Posterior vena cava (tissue), 2 donors: Measurements from ENCODE around the gene TNFRSF4. TPM values are rescaled to one million over a fixed set of nuclear protein-coding genes. Genes with fewer than 3 reads are reported as not detected.

Experiments
- DNase-seq: peaks from one replicate; pipeline ENCODE4 v3.0.0-alpha.2; 2020; ENCODE audit warnings: low spot score
- intact Hi-C, 2 donors: fragments of 100-400 bp; cut with DNase I; formaldehyde crosslinking; loops; one replicate each; pipeline versions ENCODE4 v1.14.1 to v1.14.2; 2022 to 2023
- total RNA-seq, 2 donors: library from RNA; stranded (reverse); fragmentation: NEBNext Ultra II Directional; extraction: Animal tissue kit (Norgen Biotek cat#: 25700); gene quantifications; one replicate each; pipeline ENCODE4 v1.2.1, GENCODE V29; 2021
- donor health status: DM: yes; HTN: yes; CAD: no.
- donor health status: DM: yes; HTN: yes; CAD: no.

TNFRSF4 gene
- total RNA-seq, 2 donors from 2014 or later = 2.0 to 2.8 TPM

DNA sequence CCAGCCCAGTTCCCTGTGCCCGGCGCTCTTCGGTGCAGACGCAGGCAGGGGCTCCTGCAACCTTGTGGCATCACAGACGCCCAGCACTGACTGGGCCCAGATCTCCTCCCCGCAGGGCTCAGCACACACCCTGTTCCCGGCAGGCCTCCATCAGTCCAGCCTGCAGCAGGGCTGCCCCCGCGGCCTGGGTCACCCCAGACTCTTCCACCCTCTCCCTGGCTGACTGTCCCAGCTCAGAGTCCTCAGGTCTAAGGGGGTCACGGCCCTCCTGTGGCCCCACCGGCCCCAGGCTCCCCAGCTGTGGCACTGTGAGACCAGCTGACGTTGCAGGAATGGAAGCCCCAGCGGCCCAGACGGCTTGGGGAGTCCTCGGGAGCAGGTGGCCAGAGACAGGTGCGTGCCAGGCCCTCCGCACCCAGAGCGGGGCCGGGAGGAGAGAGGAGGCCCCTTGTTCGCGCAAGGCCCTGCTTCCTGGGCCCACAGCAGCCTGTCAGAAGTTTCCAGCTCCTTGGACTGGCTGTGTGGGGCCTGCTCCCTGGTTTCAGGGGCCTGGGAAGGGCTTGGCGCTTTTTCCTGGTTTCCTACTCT, 22.3 kb upstream of the TNFRSF4 start:
- no peak for DNase-seq
- intact Hi-C loops = no loop called here

DNA sequence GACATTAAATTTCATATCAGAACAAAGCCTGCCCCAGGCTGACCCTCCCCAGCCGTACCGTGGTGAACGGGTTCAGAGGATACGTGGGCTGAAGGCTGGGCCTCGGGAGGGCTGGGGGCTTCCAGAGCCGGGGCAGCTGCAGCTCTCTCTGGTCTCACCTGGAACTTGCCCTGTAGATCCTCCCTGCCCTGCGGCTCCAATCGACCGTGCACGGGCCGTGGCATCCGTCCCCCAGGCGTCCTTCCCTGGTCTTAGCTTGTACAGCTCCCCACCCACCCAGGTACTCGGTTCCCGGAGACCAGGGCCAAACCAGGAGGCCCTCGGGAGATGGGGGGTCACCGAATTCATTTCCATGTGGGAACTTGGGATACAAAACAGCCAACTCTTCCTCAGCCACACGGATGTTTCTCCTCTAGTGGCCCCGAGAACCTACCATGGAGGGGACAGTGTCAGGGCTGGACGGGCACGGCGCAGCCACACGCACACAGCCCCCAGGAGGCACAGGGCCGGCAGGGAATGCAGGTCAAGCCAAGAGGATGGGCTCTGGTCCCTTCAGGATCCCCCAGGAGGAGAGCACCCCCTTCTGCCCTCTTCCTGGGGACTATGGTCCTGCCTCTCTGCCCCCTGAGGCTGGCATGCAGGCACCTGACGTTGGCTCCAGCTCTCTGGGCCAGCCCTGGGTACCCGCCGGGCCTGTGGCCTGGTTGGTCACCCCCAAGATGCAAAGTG, 21.2 kb upstream of the TNFRSF4 start:
- intact Hi-C loops = no loop called here
- no peak for DNase-seq

DNA sequence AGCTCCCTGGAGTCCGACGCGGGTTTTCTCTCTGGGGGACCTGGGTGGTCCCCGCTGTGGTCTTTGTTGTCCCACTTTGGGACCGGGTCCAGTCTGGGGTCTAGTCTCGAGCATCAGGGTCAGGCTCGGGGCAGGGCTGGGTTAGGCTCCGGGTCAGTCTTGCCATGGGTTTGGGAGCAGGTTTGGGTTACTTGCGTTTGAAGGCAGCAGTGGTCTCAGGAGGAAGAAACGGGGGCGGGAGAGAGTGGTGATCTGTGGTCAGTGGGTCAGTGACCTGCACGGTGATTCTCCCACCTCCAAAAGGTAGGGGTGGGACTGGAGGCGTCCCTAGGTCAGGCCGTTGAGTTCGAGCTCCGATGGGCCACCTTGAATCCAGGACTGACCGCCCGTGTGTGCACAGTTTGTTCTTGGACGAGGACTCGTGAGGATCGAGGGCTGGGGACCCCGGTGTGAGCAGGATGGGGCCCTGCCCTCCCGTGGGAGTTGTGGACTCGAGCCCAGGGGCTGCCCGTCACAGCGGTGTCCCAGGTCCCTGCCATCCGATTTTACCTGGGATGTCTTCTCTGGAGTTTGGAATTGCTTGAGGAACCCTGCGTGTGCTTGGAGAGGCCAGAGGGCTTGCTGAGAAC, 20.3 kb upstream of the TNFRSF4 start:
- intact Hi-C loops = no loop called here

DNA sequence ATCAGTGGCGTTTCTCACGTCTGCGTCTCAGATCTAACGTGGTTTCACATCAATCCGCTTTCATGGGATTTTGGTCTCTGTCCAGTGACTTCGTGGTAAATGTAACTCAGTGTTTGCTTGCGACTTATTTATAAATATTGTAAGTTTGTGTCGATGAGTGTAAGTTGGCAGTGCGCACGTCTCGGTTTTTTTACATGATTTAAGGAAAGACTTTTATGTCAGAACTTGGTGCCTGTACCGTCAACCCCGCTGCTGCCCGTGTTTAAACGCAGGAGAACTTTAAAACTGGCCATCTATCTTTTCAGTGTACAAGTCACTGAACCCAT, 19.6 kb upstream of the TNFRSF4 start:
- DNase-seq = no peak
- intact Hi-C loops = no loop called here

More for the DNA sequence above, 20.3 kb upstream of the TNFRSF4 start:
- DNase-seq = no peak

DNA sequence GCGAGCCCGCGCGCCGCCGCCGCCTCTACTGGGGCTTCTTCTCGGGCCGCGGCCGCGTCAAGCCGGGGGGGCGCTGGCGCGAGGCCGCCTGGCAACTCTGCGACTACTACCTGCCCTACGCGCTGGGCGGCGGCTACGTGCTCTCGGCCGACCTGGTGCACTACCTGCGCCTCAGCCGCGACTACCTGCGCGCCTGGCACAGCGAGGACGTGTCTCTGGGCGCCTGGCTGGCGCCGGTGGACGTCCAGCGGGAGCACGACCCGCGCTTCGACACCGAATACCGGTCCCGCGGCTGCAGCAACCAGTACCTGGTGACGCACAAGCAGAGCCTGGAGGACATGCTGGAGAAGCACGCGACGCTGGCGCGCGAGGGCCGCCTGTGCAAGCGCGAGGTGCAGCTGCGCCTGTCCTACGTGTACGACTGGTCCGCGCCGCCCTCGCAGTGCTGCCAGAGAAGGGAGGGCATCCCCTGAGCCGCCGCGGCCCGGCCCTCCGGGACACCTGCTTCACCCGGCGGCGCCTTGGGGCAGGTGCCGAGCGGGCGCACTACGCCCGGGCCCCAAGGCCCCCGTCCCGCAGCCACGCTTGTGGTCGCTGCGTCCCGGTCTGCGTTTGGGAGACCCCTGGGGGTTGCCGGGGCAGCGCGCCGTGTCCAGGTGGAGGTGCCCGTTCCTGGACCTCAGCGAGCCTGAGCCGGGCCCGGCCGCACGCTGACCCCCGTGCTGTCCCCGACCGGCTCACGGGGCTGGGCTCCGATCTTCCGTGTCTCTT, 19.0 kb upstream of the TNFRSF4 start:
- no peak for DNase-seq
- intact Hi-C loops = no loop called here

DNA sequence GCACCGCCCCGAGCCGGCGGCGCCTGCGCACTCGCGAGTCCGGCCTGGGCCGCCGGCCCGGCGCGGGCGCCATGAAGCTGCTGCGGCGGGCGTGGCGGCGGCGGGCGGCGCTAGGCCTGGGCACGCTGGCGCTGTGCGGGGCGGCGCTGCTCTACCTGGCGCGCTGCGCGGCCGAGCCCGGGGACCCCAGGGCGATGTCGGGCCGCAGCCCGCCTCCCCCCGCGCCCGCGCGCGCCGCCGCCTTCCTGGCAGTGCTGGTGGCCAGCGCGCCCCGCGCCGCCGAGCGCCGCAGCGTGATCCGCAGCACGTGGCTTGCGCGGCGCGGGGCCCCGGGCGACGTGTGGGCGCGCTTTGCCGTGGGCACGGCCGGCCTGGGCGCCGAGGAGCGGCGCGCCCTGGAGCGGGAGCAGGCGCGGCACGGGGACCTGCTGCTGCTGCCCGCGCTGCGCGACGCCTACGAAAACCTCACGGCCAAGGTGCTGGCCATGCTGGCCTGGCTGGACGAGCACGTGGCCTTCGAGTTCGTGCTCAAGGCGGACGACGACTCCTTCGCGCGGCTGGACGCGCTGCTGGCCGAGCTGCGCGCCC, 18.3 kb upstream of the TNFRSF4 start, which contains the start of gene B3GALT6:
Gene B3GALT6, plus strand, starts transcription at position 30 of the 588 bp plus-strand sequence. Its CDS starts 42 bp downstream, at position 72.
- DNase-seq = no peak
- intact Hi-C loops = no loop called here

DNA sequence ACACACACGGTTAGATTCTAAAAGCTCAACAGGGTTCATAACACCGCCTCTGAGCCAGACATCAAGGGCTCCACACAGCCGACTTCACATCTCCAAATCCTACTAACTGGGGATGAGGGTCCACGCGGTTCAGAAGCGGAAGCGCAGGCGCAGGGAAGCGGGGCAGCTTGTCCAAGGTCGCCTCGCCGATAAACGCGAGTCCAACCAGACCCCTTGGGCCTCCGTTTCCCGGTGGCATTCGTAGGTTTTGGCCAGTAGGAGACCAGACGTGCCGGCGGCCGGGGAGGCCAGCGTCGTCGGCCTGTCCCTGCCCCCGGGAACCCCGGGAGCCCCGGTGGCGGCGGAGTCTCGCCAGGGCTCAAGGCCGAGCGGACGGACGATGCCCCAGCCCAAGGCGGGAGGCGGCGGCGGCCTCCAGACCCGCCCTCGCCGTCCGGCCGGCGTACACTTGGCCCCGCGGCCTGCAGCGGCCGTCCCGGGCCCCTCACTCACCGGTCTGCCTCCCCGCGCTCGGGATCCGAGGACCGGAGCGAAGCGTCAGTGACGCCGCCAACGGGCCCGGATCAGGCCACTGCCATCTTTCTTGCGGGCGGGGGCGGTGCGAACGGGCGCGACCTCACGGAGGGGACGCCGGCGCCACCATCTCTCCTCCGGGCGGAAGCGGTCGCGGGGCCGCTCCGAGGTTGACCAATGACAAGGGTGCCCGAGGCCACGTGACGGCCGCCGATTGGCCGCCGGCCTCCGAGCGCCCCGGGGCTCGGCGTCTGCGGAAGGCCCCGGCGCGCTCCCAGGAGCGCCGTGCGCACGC, 17.7 kb upstream of the TNFRSF4 start, which contains the start of gene SDF4:
Gene SDF4, minus strand, starts transcription at position 602 of the 808 bp plus-strand sequence. CDS start 3,229 bp downstream, outside the sequence.
- intact Hi-C loops = no loop called here
- DNase-seq = peak; percentile 99

DNA sequence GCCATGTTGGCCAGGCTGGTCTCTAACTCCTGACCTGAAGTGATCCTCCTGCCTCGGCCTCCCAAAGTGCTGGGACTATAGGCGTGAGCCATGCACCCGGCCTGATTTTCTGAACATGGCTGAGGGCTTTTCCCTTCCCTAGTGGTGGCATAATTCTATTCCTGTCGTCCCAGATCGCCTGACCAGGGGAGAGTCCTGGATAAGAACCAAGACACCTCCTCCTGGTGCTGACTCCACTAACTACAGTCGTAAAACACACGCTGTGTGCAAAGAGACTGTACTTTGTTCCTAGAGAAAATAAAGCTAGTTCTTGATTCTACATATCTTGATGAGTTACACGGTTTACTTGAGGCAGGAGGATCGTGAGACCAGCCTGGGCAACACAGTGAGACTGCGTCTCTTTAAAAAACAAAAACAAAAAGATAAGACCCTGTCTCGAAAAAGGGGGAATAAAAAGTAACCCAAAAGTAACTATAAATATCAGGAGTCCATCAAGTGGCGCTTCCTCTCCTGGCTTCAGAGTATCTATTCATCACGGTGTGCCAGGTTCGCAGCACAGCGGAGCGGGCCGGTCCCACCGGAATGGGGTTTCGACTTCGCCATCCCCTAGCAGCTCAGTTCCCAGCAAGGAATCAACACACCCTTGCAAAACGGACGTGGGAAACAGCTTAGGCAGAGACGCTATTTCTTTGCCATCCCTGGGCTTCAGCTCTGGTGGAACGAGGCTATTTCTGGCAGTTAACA, 16.9 kb upstream of the TNFRSF4 start:
- intact Hi-C loops = no loop called here
- DNase-seq = no peak

DNA sequence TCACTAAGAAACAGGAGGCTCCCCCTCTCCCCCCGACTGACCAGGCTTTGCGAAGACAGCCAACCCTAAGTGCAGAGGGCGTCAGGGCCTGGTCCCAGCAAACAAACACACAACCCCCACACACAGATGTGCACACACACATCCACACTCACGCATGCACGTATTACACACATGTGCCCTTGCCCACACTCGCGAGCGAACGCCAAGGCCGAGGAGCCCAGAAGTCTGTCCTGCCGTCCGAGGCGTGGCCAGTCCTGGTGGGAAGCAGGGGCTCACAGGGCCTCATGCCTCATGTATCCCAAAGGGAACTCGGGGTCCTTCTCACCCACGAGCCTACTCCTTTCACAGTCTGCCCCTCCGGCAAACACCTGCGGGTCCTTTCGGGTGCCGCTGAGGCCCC, 15.8 kb upstream of the TNFRSF4 start:
- intact Hi-C loops = no loop called here
- DNase-seq = no peak

DNA sequence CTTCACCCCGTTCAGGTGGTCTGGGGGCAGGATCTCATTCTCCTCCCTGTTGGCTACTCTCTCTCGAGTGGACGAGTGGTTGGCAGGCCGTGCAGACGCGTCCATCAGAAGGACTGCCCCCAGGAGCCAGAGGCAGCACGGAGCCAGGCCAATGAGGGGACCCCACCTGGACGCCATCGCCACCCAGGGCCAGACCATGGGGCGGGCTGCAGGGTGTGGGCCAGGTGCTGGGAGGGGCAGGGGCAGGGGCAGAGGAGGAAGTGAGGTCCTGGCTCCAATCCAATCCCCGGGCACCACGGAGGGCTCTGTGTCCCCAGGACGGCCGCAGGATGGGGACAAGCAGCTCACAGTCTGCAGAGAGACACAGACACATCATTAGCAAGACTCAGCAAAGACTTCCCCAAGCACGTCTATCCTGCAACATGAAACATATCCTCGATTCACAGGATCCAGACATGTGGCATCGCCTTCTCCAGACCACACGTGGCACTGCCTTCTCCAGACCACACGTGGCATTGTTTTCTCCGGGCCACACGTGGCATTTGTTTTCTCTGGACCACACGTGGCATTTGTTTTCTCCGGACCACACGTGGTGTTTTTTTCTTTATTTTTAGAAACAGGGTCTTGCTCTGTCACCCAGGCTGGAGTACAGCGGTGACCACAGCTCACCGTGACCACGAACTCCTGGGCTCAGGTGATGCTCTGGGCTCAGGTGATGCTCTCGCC, 14.8 kb upstream of the TNFRSF4 start:
- intact Hi-C loops = no loop called here
- DNase-seq = no peak

DNA sequence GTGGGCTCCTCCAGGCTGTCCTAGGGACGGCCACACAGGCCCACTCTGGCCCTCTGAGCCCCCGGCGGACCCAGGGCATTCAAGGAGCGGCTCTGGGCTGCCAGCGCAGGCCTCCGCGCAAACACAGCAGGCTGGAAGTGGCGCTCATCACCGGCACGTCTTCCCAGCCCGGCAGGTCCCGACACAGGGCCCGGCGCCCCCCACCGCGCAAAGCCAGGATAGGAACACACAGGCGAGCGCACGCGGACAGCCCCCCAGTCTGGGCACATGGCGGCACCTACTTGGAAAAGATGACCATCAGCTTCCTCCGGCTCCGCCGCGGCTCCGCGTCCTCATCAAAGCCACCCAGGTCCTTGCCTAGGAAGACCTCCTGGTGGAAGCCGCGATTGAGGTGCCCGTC, 14.2 kb upstream of the TNFRSF4 start:
- DNase-seq = no peak
- intact Hi-C loops = no loop called here

DNA sequence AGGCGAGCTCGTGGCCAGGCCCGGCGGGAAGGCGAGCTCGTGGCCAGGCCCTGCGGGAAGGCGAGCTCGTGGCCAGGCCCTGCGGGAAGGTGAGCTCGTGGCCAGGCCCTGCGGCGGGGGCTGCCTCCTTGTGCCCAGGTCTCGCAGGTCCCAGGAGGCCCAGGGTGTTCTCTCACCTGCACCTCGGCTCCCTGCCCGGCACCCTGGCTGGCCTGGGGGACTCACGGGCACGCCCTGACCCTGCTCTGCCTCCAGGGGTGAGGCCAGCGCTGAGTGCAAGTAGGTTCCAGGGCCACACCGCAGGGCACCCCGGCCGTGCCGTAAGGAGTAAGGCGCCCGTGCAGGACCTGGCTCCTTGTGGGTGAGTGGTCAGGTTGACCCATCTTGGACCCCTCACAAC, 13.4 kb upstream of the TNFRSF4 start:
- DNase-seq = no peak
- intact Hi-C loops = no loop called here

DNA sequence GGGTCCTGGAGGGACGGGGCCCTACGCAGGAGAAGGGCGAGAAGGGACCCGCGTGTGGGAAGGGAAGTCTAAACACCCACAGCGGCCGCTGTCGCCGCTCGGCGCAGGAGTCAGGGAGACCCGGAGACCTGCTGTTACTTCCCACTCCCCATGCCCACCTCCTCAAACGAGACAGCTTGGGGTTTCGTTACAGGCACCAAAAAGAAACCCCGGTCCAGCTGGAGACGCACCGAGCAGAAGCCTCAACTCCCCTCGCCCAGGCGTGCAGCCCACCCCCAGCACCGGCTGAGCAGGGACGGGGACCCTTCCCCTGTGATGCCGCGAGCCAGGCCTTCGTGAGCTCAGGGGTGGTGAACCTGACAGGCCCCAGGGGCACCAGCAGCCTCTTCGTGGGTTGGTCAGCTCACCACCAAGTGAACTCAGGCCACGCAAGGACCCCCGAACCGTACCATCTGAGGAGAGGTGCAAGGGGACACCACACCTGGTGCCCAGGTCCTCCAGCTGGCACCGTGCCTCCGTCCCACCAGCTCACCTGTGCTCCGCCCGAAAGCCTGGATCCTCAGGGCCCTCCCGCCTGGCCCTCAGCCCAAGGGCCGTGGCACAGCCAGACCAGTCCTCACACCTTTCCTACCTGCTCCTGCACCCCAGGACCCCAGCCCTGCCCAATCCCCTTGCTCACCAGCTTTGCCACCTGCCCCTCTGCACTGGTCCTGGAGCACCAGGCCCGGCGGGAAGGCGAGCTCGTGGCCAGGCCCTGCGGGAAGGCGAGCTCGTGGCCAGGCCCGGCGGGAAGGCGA, 12.8 kb upstream of the TNFRSF4 start:
- intact Hi-C loops = no loop called here
- DNase-seq = no peak

DNA sequence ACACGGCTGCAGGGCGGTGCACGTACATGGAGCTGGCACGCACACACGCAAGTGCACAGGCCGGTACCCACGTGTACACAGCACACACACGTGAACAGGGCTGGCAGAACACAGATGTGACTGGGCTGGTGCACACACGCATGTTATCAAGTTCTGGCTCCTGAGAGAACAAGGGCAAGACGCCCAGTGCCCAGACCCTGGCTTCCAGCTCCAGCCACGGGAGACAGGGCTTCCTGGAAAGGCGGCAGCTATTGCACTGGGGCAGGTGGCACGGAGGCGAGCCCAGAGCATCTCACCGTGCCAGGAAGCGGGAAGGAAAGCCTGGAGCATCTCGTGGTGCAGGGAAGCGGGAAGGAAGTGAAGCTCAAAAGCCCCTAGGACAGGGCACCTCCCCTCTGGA, 12.0 kb upstream of the TNFRSF4 start:
- no peak for DNase-seq
- intact Hi-C loops = no loop called here

DNA sequence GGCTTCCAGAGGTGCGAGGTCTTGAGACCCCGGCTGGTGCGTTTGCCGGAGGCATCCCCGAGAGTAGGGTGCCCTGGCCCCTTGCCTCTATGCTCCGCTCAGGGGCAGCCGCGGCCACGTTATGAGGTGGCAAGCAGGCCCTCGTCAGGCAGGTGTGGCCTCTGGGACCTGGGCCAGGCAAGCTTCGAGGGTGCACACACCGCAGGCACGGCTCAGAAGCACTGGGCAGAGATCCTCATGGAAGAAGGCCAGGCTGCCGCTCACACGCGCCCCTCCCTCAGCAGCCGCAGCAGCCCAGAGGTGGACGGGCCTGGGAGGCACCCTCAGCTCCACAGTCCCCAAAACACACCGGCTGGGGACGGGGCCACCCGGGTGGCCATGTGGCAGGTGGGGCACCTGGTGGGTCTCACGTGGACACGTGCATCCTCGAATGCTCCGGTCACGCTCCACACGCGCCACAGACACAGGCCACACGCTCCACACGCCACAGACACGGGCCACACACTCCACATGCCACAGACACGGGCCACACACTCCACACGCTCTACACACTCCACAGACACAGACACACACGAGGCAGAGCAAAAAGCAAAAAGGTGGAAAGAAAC, 11.4 kb upstream of the TNFRSF4 start:
- intact Hi-C loops = no loop called here
- DNase-seq = no peak

DNA sequence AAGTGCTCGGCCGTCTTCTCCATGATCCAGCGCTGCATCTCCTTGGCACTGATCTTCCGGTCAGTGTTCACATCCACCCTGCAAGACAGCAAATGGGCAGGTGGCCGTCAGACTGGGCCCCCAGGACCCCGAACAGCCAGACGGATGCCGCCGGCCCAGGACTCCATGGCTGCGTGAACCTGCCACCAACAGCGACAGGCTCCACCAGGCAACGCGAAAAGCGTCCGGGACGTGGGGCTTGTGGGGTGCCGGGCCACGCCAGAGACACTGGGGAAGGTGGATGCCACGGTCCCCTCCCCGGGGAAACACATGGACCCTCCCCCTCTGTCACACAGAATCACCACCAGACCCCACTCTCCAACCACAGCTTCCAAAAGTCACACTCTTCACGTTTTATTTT, 9.9 kb upstream of the TNFRSF4 start:
- intact Hi-C loops = loop anchor here in 1 of 2 donors (2.0 kb wide), 1 partner anchor 65 kb away; no protein-coding TSS in a partner anchor
- DNase-seq = no peak
